A549 treated with AZD9567 at 1 μM for 4 hours (cell line): Measurements from ENCODE around the gene ABCG2. TPM values are rescaled to one million over a fixed set of nuclear protein-coding genes. Genes with fewer than 3 reads are reported as not detected.

Experiments
- total RNA-seq: library from RNA; stranded (reverse); fragments of 200-300 nt; extraction: Qiagen RNA extraction; gene quantifications from 5 replicates; pipeline ENCODE4 v1.2.3, GENCODE V29; 2022; ENCODE audit not compliant: insufficient read depth

ABCG2 gene
- total RNA-seq, result 15.7 to 20.2 TPM (median 18.4 TPM) in 5 replicates

DNA sequence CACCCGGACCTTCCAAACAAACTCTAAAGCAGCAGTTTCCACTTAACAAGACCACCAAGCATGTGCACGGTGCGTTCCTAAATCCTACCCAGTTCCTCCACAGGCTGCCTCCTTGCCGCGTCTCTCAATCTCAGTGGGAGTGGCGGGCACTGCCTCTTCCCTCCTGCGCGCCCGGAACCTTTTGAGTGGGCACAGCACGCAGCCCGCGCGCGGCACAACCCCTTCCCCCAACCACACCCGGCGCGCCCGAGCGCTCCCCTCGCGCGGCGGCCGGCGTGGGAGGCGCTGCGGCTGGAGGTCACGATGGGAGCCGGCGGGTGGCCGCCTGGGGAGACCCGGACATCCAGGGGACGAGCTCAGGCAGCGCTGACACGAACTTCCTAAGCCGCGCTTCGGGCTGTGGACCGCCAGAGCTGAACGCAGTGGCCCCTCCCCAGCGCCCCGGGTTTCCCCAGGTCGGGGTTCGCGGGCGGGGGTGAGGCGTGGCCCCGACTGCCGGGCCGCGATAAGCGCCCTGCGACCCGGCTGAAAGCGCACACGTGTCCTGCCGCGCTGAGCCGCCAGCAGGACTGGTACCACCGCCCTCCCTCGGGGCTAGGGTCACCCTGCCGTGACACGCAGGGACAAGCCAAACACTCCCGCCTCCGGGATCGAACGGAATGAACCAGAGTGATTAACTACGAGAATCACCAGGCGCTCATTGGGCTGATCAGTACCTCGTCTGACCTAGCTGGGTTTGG lies at the start of gene ABCG2:
ABCG2 (minus strand) TSS at position 151 of the 740 bp plus-strand sequence. CDS start 18,644 bp downstream, outside the sequence.

Other genes with a start within 250 kb of the ABCG2 start
- 143 to 228 TPM (median 158 TPM) in 5 replicates for gene SPP1, start 182.9 kb downstream of the ABCG2 start, total RNA-seq
- 15.6 to 21.3 TPM (median 18.5 TPM) in 5 replicates for gene PKD2, start 151.0 kb downstream of the ABCG2 start, total RNA-seq
- gene PPM1K, start 125.9 kb upstream of the ABCG2 start, total RNA-seq, result 0.61 to 3.5 TPM (median 0.71 TPM) in 5 replicates
- gene HERC6, start 220.2 kb upstream of the ABCG2 start, total RNA-seq, result 2.6 to 4.1 TPM (median 3.4 TPM) in 5 replicates